ENCODE results near the gene IPO5.
"Not testable (repeated sequence)": the region's sequence is repeated elsewhere in the genome, so short reads cannot be mapped to it uniquely, and the experiment has no call there.

IPO5 gene

GRCh38 chr13:98004107-98004506 is 50.6 kb downstream of the IPO5 start:
- no peak overlapping the region for H3K4me2 ChIP-seq (ENCODE audit: insufficient read depth, low read length, poor library complexity, severe bottlenecking)
- H2BK5ac ChIP-seq (ENCODE audit: low read length), result no peak overlapping the region
- H2AK5ac ChIP-seq (ENCODE audit: low read depth, low read length), result no peak overlapping the region
- no peaks in the 10 kb centered on the region for H3K4me1 ChIP-seq (ENCODE audit: control insufficient read depth in 2 of 2, insufficient read depth in 1 of 2, low read depth in 1 of 2, low read length in 2 of 2)
- H4K91ac ChIP-seq (ENCODE audit: low read depth, low read length, poor library complexity), result no peak overlapping the region
- no peaks in the 10 kb centered on the region for H3K79me1 ChIP-seq (ENCODE audit: low read depth, low read length)
- WGBS, 2 donors (ENCODE audit: extremely low coverage in 2 of 2, insufficient read length in 2 of 2, insufficient replicate concordance in 1 of 2), result no CpG with 5 or more reads among the region's 3 CpGs
- peaks cover 48 to 97% of the 10 kb centered on the region in 2 donors for H3K36me3 ChIP-seq (replicated peaks in 1 of 2; ENCODE audit: control insufficient read depth in 2 of 2, insufficient read depth in 2 of 2, low read length in 2 of 2)
- H4K8ac ChIP-seq (ENCODE audit: low read depth, low read length), result no peak overlapping the region
- no peak overlapping the region for H3K23ac ChIP-seq (ENCODE audit: low read depth, low read length, poor library complexity)
- no peak overlapping the region for H2BK15ac ChIP-seq (ENCODE audit: low read length)
- H3K9me3 ChIP-seq (replicated peaks in 1 of 2; ENCODE audit: control insufficient read depth in 2 of 2, insufficient read depth in 1 of 2, low read depth in 1 of 2, low read length in 2 of 2), result no peaks in the 10 kb centered on the region
- no peak overlapping the region for H3K18ac ChIP-seq (ENCODE audit: low read length)
- H2BK12ac ChIP-seq (ENCODE audit: low read length), result no peak overlapping the region
- no peak overlapping the region for H3K4me3 ChIP-seq (ENCODE audit: low read length in 2 of 2)
- H3K4ac ChIP-seq (ENCODE audit: low read length), result no peak overlapping the region
- no peak overlapping the region for H2AFZ ChIP-seq (ENCODE audit: low read length)
- no peak for DNase-seq (ENCODE audit: low spot score)
- no peaks in the 10 kb centered on the region for H3K27me3 ChIP-seq (ENCODE audit: control insufficient read depth in 3 of 3, insufficient read depth in 3 of 3, low read depth in 1 of 3, low read length in 3 of 3)
- H3K9ac ChIP-seq (ENCODE audit: low read depth, low read length, poor library complexity), result no peak overlapping the region
- no peak overlapping the region for H3K14ac ChIP-seq (ENCODE audit: low read length)
- H2BK120ac ChIP-seq (ENCODE audit: low read depth, low read length), result no peak overlapping the region
- no peak overlapping the region for H3K27ac ChIP-seq (replicated peaks; ENCODE audit: low read length)

GRCh38 chr13:98004997-98005396 is 51.5 kb downstream of the IPO5 start:
- H3K36me3 ChIP-seq (replicated peaks in 1 of 2; ENCODE audit: control insufficient read depth in 2 of 2, insufficient read depth in 2 of 2, low read length in 2 of 2), result peaks cover 47 to 97% of the 10 kb centered on the region in 2 donors
- not testable (repeated sequence) for H3K4me1 ChIP-seq (ENCODE audit: control insufficient read depth in 2 of 2, insufficient read depth in 1 of 2, low read depth in 1 of 2, low read length in 2 of 2); H3K23ac ChIP-seq (ENCODE audit: low read depth, low read length, poor library complexity); H3K14ac ChIP-seq (ENCODE audit: low read length); H3K27ac ChIP-seq (replicated peaks; ENCODE audit: low read length); H3K9ac ChIP-seq (ENCODE audit: low read depth, low read length, poor library complexity); H4K8ac ChIP-seq (ENCODE audit: low read depth, low read length); H4K91ac ChIP-seq (ENCODE audit: low read depth, low read length, poor library complexity); H2AFZ ChIP-seq (ENCODE audit: low read length); H3K4me2 ChIP-seq (ENCODE audit: insufficient read depth, low read length, poor library complexity, severe bottlenecking); H3K9me3 ChIP-seq (replicated peaks in 1 of 2; ENCODE audit: control insufficient read depth in 2 of 2, insufficient read depth in 1 of 2, low read depth in 1 of 2, low read length in 2 of 2); H2BK12ac ChIP-seq (ENCODE audit: low read length); H2BK120ac ChIP-seq (ENCODE audit: low read depth, low read length); H3K27me3 ChIP-seq (ENCODE audit: control insufficient read depth in 3 of 3, insufficient read depth in 3 of 3, low read depth in 1 of 3, low read length in 3 of 3); H3K4ac ChIP-seq (ENCODE audit: low read length); H2AK5ac ChIP-seq (ENCODE audit: low read depth, low read length); H3K4me3 ChIP-seq (ENCODE audit: low read length in 2 of 2); H3K79me1 ChIP-seq (ENCODE audit: low read depth, low read length); H2BK5ac ChIP-seq (ENCODE audit: low read length); H2BK15ac ChIP-seq (ENCODE audit: low read length); DNase-seq (ENCODE audit: low spot score); H3K18ac ChIP-seq (ENCODE audit: low read length)
- WGBS, 2 donors (ENCODE audit: extremely low coverage in 2 of 2, insufficient read length in 2 of 2, insufficient replicate concordance in 1 of 2), result no CpG with 5 or more reads among the region's 8 CpGs

DNA sequence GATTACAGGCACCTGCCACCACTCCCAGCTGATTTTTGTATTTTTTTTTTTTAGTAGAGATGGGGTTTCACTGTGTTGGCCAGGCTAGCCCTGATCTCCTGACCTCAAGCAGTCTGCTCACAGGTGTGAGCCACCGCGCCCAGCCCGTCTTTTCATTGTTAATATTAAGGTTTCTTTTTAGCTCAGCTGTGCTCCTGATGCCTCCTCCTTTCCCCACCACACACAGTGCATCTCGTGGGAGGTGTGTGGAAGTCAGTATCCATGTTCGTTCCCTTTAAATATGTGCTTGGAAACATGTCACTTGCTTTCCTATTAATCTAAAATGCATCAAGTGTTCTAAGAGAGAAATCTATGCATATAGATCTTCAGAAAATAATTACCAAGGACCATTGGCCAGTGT is 53.5 kb downstream of the IPO5 start:
- Histone ChIP-seq H3K4me1 (ENCODE audit: control insufficient read depth in 2 of 2, insufficient read depth in 1 of 2, low read depth in 1 of 2, low read length in 2 of 2) (no peaks in the 10 kb centered on the region), H3K23ac (ENCODE audit: low read depth, low read length, poor library complexity) (no peak overlapping the region), H3K4ac (ENCODE audit: low read length) (no peak overlapping the region), H3K27me3 (ENCODE audit: control insufficient read depth in 3 of 3, insufficient read depth in 3 of 3, low read depth in 1 of 3, low read length in 3 of 3) (no peaks in the 10 kb centered on the region), H2BK120ac (ENCODE audit: low read depth, low read length) (no peak overlapping the region), H3K79me1 (ENCODE audit: low read depth, low read length) (no peaks in the 10 kb centered on the region), H4K91ac (ENCODE audit: low read depth, low read length, poor library complexity) (no peak overlapping the region), H3K4me2 (ENCODE audit: insufficient read depth, low read length, poor library complexity, severe bottlenecking) (no peak overlapping the region), H3K18ac (ENCODE audit: low read length) (no peak overlapping the region), H3K36me3 (replicated peaks in 1 of 2; ENCODE audit: control insufficient read depth in 2 of 2, insufficient read depth in 2 of 2, low read length in 2 of 2) (peaks cover 40 to 98% of the 10 kb centered on the region in 2 donors), H2BK12ac (ENCODE audit: low read length) (no peak overlapping the region), H4K8ac (ENCODE audit: low read depth, low read length) (no peak overlapping the region), H3K9me3 (replicated peaks in 1 of 2; ENCODE audit: control insufficient read depth in 2 of 2, insufficient read depth in 1 of 2, low read depth in 1 of 2, low read length in 2 of 2) (no peaks in the 10 kb centered on the region), H3K14ac (ENCODE audit: low read length) (no peak overlapping the region), H2BK15ac (ENCODE audit: low read length) (no peak overlapping the region), H2AFZ (ENCODE audit: low read length) (no peak overlapping the region), H3K9ac (ENCODE audit: low read depth, low read length, poor library complexity) (no peak overlapping the region), H3K27ac (replicated peaks; ENCODE audit: low read length) (no peak overlapping the region), H2AK5ac (ENCODE audit: low read depth, low read length) (no peak overlapping the region), H2BK5ac (ENCODE audit: low read length) (no peak overlapping the region), H3K4me3 (ENCODE audit: low read length in 2 of 2) (no peak overlapping the region)
- WGBS, 2 donors (ENCODE audit: extremely low coverage in 2 of 2, insufficient read length in 2 of 2, insufficient replicate concordance in 1 of 2), result no CpG with 5 or more reads among the region's 5 CpGs
- DNase-seq (ENCODE audit: low spot score), result no peak

- Histone ChIP-seq H3K27ac (replicated peaks; ENCODE audit: low read length) (no peak overlapping the region), H2BK5ac (ENCODE audit: low read length) (no peak overlapping the region), H3K14ac (ENCODE audit: low read length) (no peak overlapping the region), H2BK15ac (ENCODE audit: low read length) (no peak overlapping the region), H3K18ac (ENCODE audit: low read length) (no peak overlapping the region), H2BK120ac (ENCODE audit: low read depth, low read length) (no peak overlapping the region), H3K4me3 (ENCODE audit: low read length in 2 of 2) (no peak overlapping the region), H3K36me3 (replicated peaks in 1 of 2; ENCODE audit: control insufficient read depth in 2 of 2, insufficient read depth in 2 of 2, low read length in 2 of 2) (peaks cover 33 to 100% of the 10 kb centered on the region in 2 donors), H4K8ac (ENCODE audit: low read depth, low read length) (no peak overlapping the region), H3K23ac (ENCODE audit: low read depth, low read length, poor library complexity) (no peak overlapping the region), H3K9ac (ENCODE audit: low read depth, low read length, poor library complexity) (no peak overlapping the region), H4K91ac (ENCODE audit: low read depth, low read length, poor library complexity) (no peak overlapping the region), H3K4me2 (ENCODE audit: insufficient read depth, low read length, poor library complexity, severe bottlenecking) (no peak overlapping the region), H3K27me3 (ENCODE audit: control insufficient read depth in 3 of 3, insufficient read depth in 3 of 3, low read depth in 1 of 3, low read length in 3 of 3) (no peaks in the 10 kb centered on the region), H3K4me1 (ENCODE audit: control insufficient read depth in 2 of 2, insufficient read depth in 1 of 2, low read depth in 1 of 2, low read length in 2 of 2) (no peaks in the 10 kb centered on the region), H2BK12ac (ENCODE audit: low read length) (no peak overlapping the region), H3K4ac (ENCODE audit: low read length) (no peak overlapping the region), H2AFZ (ENCODE audit: low read length) (no peak overlapping the region), H3K9me3 (replicated peaks in 1 of 2; ENCODE audit: control insufficient read depth in 2 of 2, insufficient read depth in 1 of 2, low read depth in 1 of 2, low read length in 2 of 2) (no peaks in the 10 kb centered on the region), H2AK5ac (ENCODE audit: low read depth, low read length) (no peak overlapping the region), H3K79me1 (ENCODE audit: low read depth, low read length) (no peaks in the 10 kb centered on the region)
- no CpG with 5 or more reads among the region's 9 CpGs for WGBS, 2 donors (ENCODE audit: extremely low coverage in 2 of 2, insufficient read length in 2 of 2, insufficient replicate concordance in 1 of 2)
- no peak for DNase-seq (ENCODE audit: low spot score)
These were observed 59.8 kb downstream of the IPO5 start for GRCh38 chr13:98013241-98013640.

Measured in neuronal stem cell (in vitro differentiated cells).